DOHH2 (cell line): ENCODE results near the gene ATG16L1.

Source experiments
- EZH2phosphoT487 ChIP-seq: fragments of 200-600 bp; sonication (generic); IDR thresholded peaks from 2 replicates; pipeline ENCODE4 v1.6.1; 2017; ENCODE audit warnings: borderline replicate concordance, mild to moderate bottlenecking, antibody characterized with exemption, low read length, moderate library complexity, mixed read lengths
- TF ChIP-seq, protein P1 (sequence below): fragments of 200-600 bp; sonication (generic); IDR thresholded peaks from one replicate; pipeline ENCODE4 v1.5.1; 2014; ENCODE audit warnings: antibody characterized with exemption, mild to moderate bottlenecking, low read depth, low read length; ENCODE audit not compliant: poor library complexity, severe bottlenecking

DNA sequence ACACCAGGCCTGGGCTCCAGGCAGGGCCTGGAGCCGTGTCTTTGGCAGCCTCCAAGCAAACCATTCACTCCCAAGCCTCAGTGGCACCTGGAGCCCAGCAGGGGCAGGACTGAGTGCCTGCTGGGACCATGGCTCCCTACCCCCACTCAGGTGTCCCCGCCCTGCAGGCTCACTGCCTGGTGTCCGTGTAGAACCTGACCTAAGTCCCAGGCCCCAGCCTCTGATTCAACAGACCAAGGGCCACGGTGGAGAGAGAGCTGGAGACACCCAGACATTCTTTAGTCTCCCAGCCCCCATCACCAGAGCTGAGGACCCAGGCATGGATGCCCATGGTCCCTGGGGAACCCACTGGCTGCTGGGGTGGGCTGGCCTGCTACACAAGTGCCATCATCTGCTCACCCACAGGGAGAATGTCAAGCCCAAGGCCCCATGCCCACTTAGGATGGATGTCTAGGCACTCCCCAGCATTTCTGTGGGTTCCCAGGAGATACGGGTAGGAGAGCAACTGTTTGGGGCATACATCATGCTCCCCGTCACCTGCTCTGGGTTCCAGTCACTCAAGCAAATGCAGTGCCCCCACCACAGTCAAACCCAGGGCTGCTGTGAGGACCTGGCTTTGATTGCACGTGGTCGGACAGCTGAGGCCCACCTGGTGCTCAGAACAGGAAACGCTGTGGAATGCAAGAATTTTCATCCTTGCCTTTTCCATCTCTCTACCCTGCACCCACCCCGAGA lies 42.9 kb upstream of the ATG16L1 start:
- TF ChIP-seq, protein P1, sequence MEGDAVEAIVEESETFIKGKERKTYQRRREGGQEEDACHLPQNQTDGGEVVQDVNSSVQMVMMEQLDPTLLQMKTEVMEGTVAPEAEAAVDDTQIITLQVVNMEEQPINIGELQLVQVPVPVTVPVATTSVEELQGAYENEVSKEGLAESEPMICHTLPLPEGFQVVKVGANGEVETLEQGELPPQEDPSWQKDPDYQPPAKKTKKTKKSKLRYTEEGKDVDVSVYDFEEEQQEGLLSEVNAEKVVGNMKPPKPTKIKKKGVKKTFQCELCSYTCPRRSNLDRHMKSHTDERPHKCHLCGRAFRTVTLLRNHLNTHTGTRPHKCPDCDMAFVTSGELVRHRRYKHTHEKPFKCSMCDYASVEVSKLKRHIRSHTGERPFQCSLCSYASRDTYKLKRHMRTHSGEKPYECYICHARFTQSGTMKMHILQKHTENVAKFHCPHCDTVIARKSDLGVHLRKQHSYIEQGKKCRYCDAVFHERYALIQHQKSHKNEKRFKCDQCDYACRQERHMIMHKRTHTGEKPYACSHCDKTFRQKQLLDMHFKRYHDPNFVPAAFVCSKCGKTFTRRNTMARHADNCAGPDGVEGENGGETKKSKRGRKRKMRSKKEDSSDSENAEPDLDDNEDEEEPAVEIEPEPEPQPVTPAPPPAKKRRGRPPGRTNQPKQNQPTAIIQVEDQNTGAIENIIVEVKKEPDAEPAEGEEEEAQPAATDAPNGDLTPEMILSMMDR, result no peak
- no peak for TF ChIP-seq EZH2phosphoT487
